Heart right ventricle (tissue), 16 donors: ENCODE results near the gene NUDT3. TPM values are rescaled to one million over a fixed set of nuclear protein-coding genes. Genes with fewer than 3 reads are reported as not detected.
"Not testable (repeated sequence)": the region's sequence is repeated elsewhere in the genome, so short reads cannot be mapped to it uniquely, and the experiment has no call there.

Experiments
- ATAC-seq, 8 donors: fragments of 200-7000 bp; cut with Tn5 transposase; one replicate each; pipeline ENCODE4 v1.9.1; 2020; ENCODE audit warnings: mild to moderate bottlenecking in 8 of 8, moderate library complexity in 8 of 8, moderate number of reproducible peaks in 1 of 8
- DNase-seq, 2 donors: peaks; one replicate each; pipeline ENCODE4 v3.0.0-alpha.2; 2020
- H3K27ac ChIP-seq, 10 donors: fragments of 200-600 bp; sonication (generic) in 2 of 10; one replicate each; pipeline versions ENCODE4 v1.5.0 to v1.8.0; 2020 to 2022; ENCODE audit warnings: mild to moderate bottlenecking in 3 of 10
- H3K27me3 ChIP-seq, 7 donors: fragments of 200-600 bp; one replicate each; pipeline ENCODE4 v1.8.0; 2021 to 2022; ENCODE audit warnings: mild to moderate bottlenecking in 2 of 7
- H3K36me3 ChIP-seq, 9 donors: fragments of 200-600 bp; sonication (generic) in 1 of 9; one replicate each; pipeline versions ENCODE4 v1.5.0 to v1.8.0; 2020 to 2022; ENCODE audit warnings: mild to moderate bottlenecking in 2 of 9
- H3K4me1 ChIP-seq, 9 donors: fragments of 200-600 bp; sonication (generic) in 1 of 9; one replicate each; pipeline versions ENCODE4 v1.5.0 to v1.8.0; 2020 to 2022; ENCODE audit warnings: mild to moderate bottlenecking in 4 of 9
- H3K4me3 ChIP-seq, 10 donors: fragments of 200-600 bp; sonication (generic) in 2 of 10; one replicate each; pipeline versions ENCODE4 v1.5.0 to v1.8.0; 2020 to 2022; ENCODE audit warnings: mild to moderate bottlenecking in 7 of 10, moderate library complexity in 2 of 10
- H3K9me3 ChIP-seq, 11 donors: fragments of 200-600 bp in 10 of 11; sonication (generic) in 2 of 11; one replicate each; pipeline versions ENCODE4 v1.5.0 to v1.8.0; 2013 to 2022; ENCODE audit warnings: mild to moderate bottlenecking in 2 of 11, control low read depth in 1 of 11, moderate library complexity in 1 of 11
- WGBS, 2 donors: extraction: QIAGEN DNeasy Blood & Tissue Kit; methylation state at CpG; one replicate each; pipeline ENCODE4 v1.1.7; 2013; ENCODE audit warnings: inconsistent platforms in 1 of 2; 5-methylcytosine and 5-hydroxymethylcytosine counted together
- intact Hi-C, 10 donors: fragments of 100-400 bp; cut with DNase I; formaldehyde crosslinking; loops; one replicate each; pipeline versions ENCODE4 v1.11.1 to v1.14.2; 2022
- polyA plus RNA-seq, 2 donors: library from polyadenylated mRNA; stranded (reverse); fragments of 200-250 nt; gene quantifications; one replicate each; pipeline ENCODE4 v1.2.3, GENCODE V29; 2013
- total RNA-seq, 10 donors: library from RNA; stranded (reverse); fragmentation: NEBNext Ultra II Directional in 3 of 10; extraction: Animal tissue kit (Norgen Biotek cat#: 25700) in 3 of 10; gene quantifications; one replicate each; pipeline versions ENCODE4 v1.2.1 to v1.2.4, GENCODE V29; 2021 to 2023
- TF ChIP-seq, protein P1 (sequence below), 9 donors: fragments of 200-600 bp; sonication (generic) in 2 of 9; IDR thresholded peaks; one replicate each; pipeline versions ENCODE4 v1.5.0 to v1.8.0; 2021 to 2022; ENCODE audit warnings: antibody characterized with exemption in 9 of 9, mild to moderate bottlenecking in 5 of 9, moderate library complexity in 1 of 9
- donor health status: Arrhythmogenic right ventricular cardiomyopathy.
- donor health status: ischemic (EF 13 %, LVEDD 7.1; RV severe dilation, severe dysfunction).
- donor health status: healthy with polysubstance abuse.
- donor health status: DM: no; HTN: yes; CAD: no.
- donor health status: DM: no; HTN: no; CAD: no.
- donor health status: ischemic (EF 25% LVEDD 6.9; RV normal size, moderate dysfunction).
- donor health status: ischemic (EF 25% LVEDD 5.7; RV mildly dilated, moderate dysfunction).
- donor health status: healthy.
- donor health status: DM: yes; HTN: yes; CAD: no.
- donor health status: Ischemic cardiomyopathy.
- donor health status: ischemic (EF 35%, LVEDD 5.7; RV mildly dilated, moderate dysfunction).
- donor health status: nonischemic (EF 11% LVEDD 7.7; RV severe dilation, severe dysfunction).
- donor health status: DM: yes; HTN: yes; CAD: no.
- donor health status: PGD.
- donor health status: ischemic (EF 29% LVEDD 5.4; RV normal size, mild dysfunction).
- donor health status: nonischemic (EF 23%, LVEDD 6.1; RV moderate dilation, normal function).

The NUDT3 gene
- total and polyA plus RNA-seq, 12 donors = 9.3 to 67.1 (median 54.4) TPM

DNA sequence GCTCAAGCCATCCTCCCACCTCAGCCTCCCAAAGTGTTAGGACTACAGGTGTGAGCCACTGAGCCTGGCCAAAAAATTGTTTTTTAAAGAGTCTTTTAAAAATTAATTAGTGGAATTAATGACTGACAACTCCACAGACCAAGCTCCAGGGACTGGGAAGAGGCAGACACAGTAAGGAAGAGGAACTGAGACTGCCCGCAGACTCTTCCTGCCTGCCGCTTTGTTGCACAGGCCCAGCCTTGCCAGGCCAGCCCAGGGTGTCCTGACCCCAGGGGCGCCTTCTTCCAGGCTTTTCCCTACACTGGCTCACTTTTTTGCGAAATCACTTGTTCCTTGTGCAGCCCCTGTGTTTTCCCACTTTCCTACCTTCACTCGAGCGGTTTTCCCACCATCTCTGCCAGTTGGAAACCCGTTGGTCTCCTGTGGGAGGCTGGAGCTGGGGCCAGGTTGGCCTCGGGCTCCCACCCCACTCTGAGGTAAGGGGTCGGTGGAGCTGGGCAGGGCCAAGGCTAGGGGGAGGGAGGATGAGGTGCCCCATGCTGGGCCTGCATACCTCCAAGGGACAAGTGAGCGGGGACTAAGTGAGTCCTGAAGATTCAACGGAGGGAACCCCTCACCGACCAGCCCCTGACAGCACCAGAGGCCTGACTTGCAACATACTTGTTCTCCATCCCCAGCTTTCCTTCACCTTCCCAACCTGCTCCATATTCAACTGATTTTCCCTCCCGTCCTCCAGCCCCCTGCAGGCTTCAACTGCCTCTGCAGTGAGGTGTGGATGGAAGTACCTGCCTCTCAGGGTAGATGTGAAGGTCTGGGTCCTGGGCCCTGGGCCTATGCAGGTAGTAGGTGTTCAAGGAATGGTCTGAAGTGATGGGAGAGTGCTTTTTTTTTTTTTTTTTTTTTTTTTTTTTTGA lies 120.2 kb downstream of the NUDT3 start:
- H3K4me3 ChIP-seq = no peak overlapping the region
- peaks cover 0 to 45% (median 35%) of the 10 kb centered on the region in 9 donors for H3K4me1 ChIP-seq
- WGBS, 2 donors = 92 to 94% methylated on average over 13 of the region's 13 CpGs
- no peaks in the 10 kb centered on the region for H3K27me3 ChIP-seq
- intact Hi-C loops = loop anchor here in 3 of 10 donors (5.0 to 10.0 kb wide), 3 partner anchors 113 to 123 kb away; partner anchors contain the start of gene NUDT3 (in 2 of the 3)
- H3K36me3 ChIP-seq = no peaks in the 10 kb centered on the region
- peak overlapping the region in 6 of 10 donors; percentile 24 to 80 (median 46) for H3K27ac ChIP-seq
- TF ChIP-seq, protein P1, sequence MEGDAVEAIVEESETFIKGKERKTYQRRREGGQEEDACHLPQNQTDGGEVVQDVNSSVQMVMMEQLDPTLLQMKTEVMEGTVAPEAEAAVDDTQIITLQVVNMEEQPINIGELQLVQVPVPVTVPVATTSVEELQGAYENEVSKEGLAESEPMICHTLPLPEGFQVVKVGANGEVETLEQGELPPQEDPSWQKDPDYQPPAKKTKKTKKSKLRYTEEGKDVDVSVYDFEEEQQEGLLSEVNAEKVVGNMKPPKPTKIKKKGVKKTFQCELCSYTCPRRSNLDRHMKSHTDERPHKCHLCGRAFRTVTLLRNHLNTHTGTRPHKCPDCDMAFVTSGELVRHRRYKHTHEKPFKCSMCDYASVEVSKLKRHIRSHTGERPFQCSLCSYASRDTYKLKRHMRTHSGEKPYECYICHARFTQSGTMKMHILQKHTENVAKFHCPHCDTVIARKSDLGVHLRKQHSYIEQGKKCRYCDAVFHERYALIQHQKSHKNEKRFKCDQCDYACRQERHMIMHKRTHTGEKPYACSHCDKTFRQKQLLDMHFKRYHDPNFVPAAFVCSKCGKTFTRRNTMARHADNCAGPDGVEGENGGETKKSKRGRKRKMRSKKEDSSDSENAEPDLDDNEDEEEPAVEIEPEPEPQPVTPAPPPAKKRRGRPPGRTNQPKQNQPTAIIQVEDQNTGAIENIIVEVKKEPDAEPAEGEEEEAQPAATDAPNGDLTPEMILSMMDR (IDR thresholded peaks at IDR 0.05) = no peak
- ATAC-seq = peak in 1 of 8 donors; percentile 38
- peak in 1 of 2 donors; percentile 32 for DNase-seq
- H3K9me3 ChIP-seq = no peaks in the 10 kb centered on the region

DNA sequence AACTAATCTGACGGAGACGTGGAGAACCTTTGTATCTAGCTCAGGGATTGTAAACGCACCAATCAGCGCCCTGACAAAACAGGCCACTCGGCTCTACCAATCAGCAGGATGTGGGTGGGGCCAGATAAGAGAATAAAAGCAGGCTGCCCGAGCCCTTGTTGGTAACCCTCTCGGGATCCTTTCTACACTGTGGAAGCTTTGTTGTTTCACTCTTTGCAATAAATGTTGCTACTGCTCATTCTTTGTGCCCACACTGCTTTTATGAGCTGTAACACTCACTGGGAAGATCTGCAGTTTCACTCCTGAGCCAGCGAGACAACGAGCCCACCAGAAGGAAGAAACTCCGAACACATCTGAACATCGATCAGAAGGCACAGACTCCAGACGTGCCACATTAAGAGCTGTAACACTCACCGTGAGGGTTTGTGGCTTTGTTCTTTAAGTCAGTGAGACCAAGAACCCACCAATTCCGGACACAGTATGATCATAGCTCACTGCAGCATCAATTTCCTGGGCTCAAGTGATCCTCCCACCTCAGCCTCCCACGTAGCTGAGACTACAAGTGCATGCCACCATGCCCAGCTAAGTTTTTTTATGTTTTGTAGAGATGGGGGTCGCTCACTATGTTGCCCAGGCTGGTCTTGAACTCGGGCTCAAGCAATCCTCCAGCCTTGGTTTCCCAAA lies 122.7 kb downstream of the NUDT3 start:
- not testable (repeated sequence) for H3K27me3 ChIP-seq, H3K9me3 ChIP-seq, H3K36me3 ChIP-seq, DNase-seq, H3K27ac ChIP-seq, H3K4me3 ChIP-seq, ATAC-seq
- peaks cover 0 to 30% (median 21%) of the 10 kb centered on the region in 9 donors for H3K4me1 ChIP-seq
- WGBS, 2 donors = 75 to 84% methylated on average over 17 of the region's 17 CpGs
- intact Hi-C loops = loop anchor here in 3 of 10 donors (5.0 to 10.0 kb wide), 3 partner anchors 115 to 125 kb away; partner anchors contain the start of gene NUDT3 (in 2 of the 3)

DNA sequence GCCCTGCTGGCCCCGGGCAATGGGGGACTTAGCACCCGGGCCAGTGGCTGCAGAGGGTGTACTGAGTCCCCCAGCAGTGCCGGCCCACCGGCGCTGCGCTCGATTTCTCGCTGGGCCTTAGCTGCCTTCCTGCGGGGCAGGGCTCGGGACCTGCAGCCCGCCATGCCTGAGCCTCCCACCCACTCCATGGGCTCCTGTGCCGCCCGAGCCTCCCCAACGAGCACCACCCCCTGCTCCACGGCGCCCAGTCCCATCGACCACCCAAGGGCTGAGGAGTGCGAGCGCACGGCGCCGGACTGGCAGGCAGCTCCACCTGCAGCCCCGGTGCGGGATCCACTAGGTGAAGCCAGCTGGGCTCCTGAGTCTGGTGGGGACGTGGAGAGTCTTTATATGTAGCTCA lies 123.3 kb downstream of the NUDT3 start:
- H3K4me3 ChIP-seq, DNase-seq, intact Hi-C loops, H3K36me3 ChIP-seq, ATAC-seq, H3K27me3 ChIP-seq, H3K27ac ChIP-seq, H3K9me3 ChIP-seq: not testable (repeated sequence)
- 91 to 94% methylated on average over 7 to 22 of the region's 25 CpGs for WGBS, 2 donors
- peaks cover 0 to 28% (median 20%) of the 10 kb centered on the region in 9 donors for H3K4me1 ChIP-seq

DNA sequence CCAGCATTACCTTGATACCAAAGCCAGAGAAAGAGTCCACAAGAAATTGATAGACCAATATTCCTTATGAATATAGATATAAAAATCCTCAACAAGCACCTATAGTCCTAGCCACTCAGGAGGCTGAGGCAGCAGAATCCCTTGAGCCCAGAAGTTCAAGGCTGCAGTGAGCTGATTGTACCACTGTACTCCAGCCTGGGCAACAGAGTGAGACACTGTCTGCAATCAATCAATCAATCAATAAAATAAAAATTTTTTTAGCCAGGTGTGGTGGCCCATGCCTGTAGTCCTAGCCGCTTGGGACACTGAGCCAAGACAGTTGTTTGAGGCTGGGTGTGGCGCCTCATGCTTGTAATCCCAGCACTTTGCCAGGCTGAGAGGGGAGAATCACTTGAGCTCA lies 124.7 kb downstream of the NUDT3 start:
- Histone ChIP-seq H3K4me1 (peaks cover 0 to 14% (median 7%) of the 10 kb centered on the region in 9 donors), H3K36me3 (peaks cover 0 to 3% (median 0%) of the 10 kb centered on the region in 9 donors), H3K9me3 (peaks cover 0 to 20% (median 0%) of the 10 kb centered on the region in 11 donors), H3K4me3 (no peak overlapping the region), H3K27ac (no peak overlapping the region), H3K27me3 (no peaks in the 10 kb centered on the region)
- ATAC-seq (no peak), DNase-seq (no peak)
- TF ChIP-seq, protein P1 (IDR thresholded peaks at IDR 0.05) = no peak
- 95 to 97% methylated on average over 2 of the region's 2 CpGs for WGBS, 2 donors
- intact Hi-C loops = no loop called here

DNA sequence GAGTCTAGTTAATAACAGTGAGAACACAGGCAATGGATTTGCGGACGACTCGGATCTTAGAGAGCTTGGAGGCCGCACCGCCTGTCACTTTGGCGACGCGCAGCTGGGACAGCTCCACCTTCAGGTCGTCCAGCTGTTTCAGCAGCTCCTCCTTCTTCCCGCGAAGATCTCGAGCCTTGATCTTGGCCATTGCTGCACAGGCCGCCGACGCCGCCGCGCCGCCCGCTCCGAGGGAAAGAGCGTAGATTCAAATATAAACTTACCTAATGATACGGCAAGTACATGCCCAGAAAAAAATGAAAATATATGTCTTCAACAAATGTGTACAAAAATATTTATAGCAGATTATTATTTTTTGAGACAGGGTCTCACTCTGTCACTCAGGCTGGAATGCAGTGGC lies 129.0 kb downstream of the NUDT3 start:
- DNase-seq, H3K27me3 ChIP-seq, H3K27ac ChIP-seq, ATAC-seq, H3K4me1 ChIP-seq, H3K4me3 ChIP-seq, intact Hi-C loops, H3K36me3 ChIP-seq: not testable (repeated sequence)
- 80 to 85% methylated on average over 23 of the region's 23 CpGs for WGBS, 2 donors
- H3K9me3 ChIP-seq = peaks cover 0 to 29% (median 0%) of the 10 kb centered on the region in 11 donors
